GM19193 (cell line): Measurements from ENCODE around the gene SLC6A18.

Source experiments
- POLR2A ChIP-seq: IDR thresholded peaks from 4 replicates; pipeline ENCODE4 v1.6.1; 2011; ENCODE audit not compliant: insufficient read depth, insufficient read length; ENCODE audit errors: extremely low read depth

SLC6A18 gene

GRCh38 chr5:1225081-1225480, at the start of gene SLC6A18:
SLC6A18 (plus strand) TSS chr5:1225381; CDS start chr5:1225478, 97 bp downstream.
- no peak for TF ChIP-seq POLR2A

- TF ChIP-seq POLR2A = no peak
Measured at GRCh38 chr5:1175801-1176472, 49.2 kb upstream of the SLC6A18 start.

GRCh38 chr5:1176473-1177391, 48.4 kb upstream of the SLC6A18 start:
- TF ChIP-seq POLR2A = no peak

GRCh38 chr5:1177826-1178528, 47.2 kb upstream of the SLC6A18 start:
- TF ChIP-seq POLR2A = no peak

- TF ChIP-seq POLR2A = no peak
Measured at GRCh38 chr5:1178529-1179382, 46.4 kb upstream of the SLC6A18 start.

- TF ChIP-seq POLR2A = no peak
Measured at GRCh38 chr5:1179383-1179715, 45.8 kb upstream of the SLC6A18 start.

GRCh38 chr5:1180096-1180495, 45.1 kb upstream of the SLC6A18 start:
- no peak for TF ChIP-seq POLR2A

- no peak for TF ChIP-seq POLR2A
Measured at GRCh38 chr5:1180841-1181271, 44.3 kb upstream of the SLC6A18 start.

GRCh38 chr5:1181451-1182359, 43.5 kb upstream of the SLC6A18 start:
- no peak for TF ChIP-seq POLR2A

- TF ChIP-seq POLR2A = no peak
Measured at GRCh38 chr5:1182360-1182632, 42.9 kb upstream of the SLC6A18 start.

- TF ChIP-seq POLR2A = no peak
Measured at GRCh38 chr5:1182633-1183423, 42.4 kb upstream of the SLC6A18 start.

- TF ChIP-seq POLR2A = no peak
Measured at GRCh38 chr5:1183424-1184162, 41.6 kb upstream of the SLC6A18 start.
